ENCODE results near the gene ZDHHC13. TPM values are rescaled to one million over a fixed set of nuclear protein-coding genes. Genes with fewer than 3 reads are reported as not detected.

The ZDHHC13 gene
- total and polyA plus RNA-seq, 10 donors = 8.2 to 20.4 (median 12.3) TPM

DNA sequence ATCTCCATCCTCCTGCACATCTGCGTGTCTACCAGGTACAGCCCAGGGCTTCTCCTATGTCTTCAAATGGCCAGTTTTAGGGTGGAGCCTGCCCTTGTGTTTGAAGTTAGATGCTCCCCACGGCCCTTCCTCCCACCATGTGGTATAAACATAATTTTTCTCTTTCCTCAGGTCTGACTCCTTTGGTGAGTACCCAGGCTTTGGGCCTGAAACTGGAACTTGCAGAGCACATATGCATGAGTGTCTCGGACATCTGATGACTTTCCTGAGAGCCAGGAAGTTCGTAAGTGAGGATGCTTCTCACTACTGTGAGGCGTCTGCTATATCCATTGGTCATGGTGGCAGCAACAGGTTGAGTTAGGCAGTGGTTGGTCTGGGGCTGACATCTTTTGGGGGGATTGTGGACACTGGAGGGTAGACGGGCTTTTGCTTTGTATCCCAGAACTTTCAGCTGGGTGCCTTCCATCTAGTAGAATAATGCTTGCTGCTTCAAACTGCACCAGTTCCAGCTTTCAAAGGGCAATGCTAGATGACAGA is 68.6 kb downstream of the ZDHHC13 start:
- H3K4me3 ChIP-seq = no peak overlapping the region
- WGBS, 5 donors = 68 to 81% (median 73%) methylated on average over 6 of the region's 6 CpGs
- no peaks in the 10 kb centered on the region for H3K9me3 ChIP-seq
- H3K36me3 ChIP-seq = no peaks in the 10 kb centered on the region
- H3K27ac ChIP-seq = no peak overlapping the region
- no peaks in the 10 kb centered on the region for H3K4me1 ChIP-seq
- H3K27me3 ChIP-seq (replicated peaks in 1 of 7) = no peaks in the 10 kb centered on the region
- no peak for DNase-seq
- intact Hi-C loops (cut with DNase I; ENCODE audit: low total_unique reads) = no loop called here
- TF ChIP-seq POLR2A (IDR thresholded peaks at IDR 0.05) (no peak), POLR2AphosphoS5 (IDR thresholded peaks at IDR 0.05) (no peak)
- TF ChIP-seq, protein P1, sequence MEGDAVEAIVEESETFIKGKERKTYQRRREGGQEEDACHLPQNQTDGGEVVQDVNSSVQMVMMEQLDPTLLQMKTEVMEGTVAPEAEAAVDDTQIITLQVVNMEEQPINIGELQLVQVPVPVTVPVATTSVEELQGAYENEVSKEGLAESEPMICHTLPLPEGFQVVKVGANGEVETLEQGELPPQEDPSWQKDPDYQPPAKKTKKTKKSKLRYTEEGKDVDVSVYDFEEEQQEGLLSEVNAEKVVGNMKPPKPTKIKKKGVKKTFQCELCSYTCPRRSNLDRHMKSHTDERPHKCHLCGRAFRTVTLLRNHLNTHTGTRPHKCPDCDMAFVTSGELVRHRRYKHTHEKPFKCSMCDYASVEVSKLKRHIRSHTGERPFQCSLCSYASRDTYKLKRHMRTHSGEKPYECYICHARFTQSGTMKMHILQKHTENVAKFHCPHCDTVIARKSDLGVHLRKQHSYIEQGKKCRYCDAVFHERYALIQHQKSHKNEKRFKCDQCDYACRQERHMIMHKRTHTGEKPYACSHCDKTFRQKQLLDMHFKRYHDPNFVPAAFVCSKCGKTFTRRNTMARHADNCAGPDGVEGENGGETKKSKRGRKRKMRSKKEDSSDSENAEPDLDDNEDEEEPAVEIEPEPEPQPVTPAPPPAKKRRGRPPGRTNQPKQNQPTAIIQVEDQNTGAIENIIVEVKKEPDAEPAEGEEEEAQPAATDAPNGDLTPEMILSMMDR (IDR thresholded peaks at IDR 0.05 in 8 of 11, conservative IDR thresholded peaks at IDR 0.05 in 3 of 11) = no peak

DNA sequence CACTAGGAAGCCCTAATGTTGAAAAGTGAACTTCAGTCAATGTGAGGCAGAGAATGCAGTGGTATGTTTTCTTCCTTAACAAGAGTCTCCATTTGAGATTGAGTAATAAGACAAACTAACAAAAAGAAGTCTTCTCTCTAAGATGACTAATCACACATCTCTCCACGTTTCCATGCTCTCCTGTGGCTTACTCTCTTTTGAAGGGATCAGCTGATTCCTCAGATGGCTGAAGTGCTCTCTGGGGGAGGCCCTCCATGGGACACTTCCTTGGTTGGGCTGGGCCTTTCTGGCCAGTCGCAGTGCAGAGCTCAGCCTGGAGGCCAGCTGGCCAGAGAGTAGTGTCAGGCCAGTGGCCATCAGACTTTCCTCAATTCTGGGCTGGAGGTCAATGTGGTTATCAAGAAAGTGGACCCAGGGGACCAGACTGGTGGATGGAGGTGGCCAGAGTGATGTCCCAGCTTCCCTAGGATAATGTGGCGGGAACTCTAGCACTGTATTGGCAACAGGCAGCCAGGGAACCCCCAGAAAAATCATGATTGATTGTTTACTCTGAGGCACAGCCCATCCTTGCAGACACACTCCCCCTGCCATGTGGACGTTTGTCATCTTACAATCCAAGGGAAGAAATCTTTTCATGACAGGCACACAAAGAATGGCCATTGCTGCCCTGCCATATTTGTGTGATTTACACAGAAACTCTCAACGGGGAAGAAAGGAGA is 70.3 kb downstream of the ZDHHC13 start:
- WGBS, 5 donors = 64 to 81% (median 69%) methylated on average over 5 of the region's 5 CpGs
- H3K4me3 ChIP-seq = no peak overlapping the region
- TF ChIP-seq POLR2AphosphoS5 (IDR thresholded peaks at IDR 0.05) = no peak
- TF ChIP-seq, protein P1 (IDR thresholded peaks at IDR 0.05 in 8 of 11, conservative IDR thresholded peaks at IDR 0.05 in 3 of 11) = no peak
- TF ChIP-seq POLR2A (IDR thresholded peaks at IDR 0.05) = no peak
- intact Hi-C loops (cut with DNase I; ENCODE audit: low total_unique reads) = no loop called here
- H3K27ac ChIP-seq = no peak overlapping the region
- DNase-seq = no peak
- H3K27me3 ChIP-seq (replicated peaks in 1 of 7) = no peaks in the 10 kb centered on the region
- no peaks in the 10 kb centered on the region for H3K9me3 ChIP-seq
- H3K36me3 ChIP-seq = no peaks in the 10 kb centered on the region
- H3K4me1 ChIP-seq = no peaks in the 10 kb centered on the region

DNA sequence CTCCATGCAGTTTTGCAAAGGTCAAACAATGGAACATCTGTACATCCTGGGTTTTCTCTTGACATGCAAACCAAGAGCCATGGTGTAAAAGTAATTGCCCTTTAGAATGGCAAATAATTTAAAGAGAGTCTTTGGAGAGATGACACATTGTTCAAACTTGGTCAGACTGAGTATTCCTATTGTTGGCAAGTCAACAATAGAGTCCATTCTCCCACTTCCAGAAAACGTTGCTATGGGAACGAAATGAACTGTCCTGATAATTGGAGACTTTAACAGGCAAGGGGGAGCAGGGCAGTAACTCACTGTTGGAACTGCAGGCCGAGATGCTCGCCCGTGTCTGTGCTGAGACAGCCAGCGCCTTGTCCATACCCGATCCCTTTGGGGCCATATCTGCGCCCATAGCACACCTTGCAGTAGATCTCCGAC is 70.9 kb downstream of the ZDHHC13 start:
- Histone ChIP-seq H3K4me1 (no peaks in the 10 kb centered on the region), H3K4me3 (no peak overlapping the region), H3K9me3 (no peaks in the 10 kb centered on the region), H3K27me3 (replicated peaks in 1 of 7) (no peaks in the 10 kb centered on the region), H3K27ac (no peak overlapping the region), H3K36me3 (no peaks in the 10 kb centered on the region)
- intact Hi-C loops (cut with DNase I; ENCODE audit: low total_unique reads) = no loop called here
- WGBS, 5 donors = 90 to 97% (median 91%) methylated on average over 9 of the region's 9 CpGs
- no peak for DNase-seq
- TF ChIP-seq POLR2AphosphoS5 (IDR thresholded peaks at IDR 0.05) = no peak

DNA sequence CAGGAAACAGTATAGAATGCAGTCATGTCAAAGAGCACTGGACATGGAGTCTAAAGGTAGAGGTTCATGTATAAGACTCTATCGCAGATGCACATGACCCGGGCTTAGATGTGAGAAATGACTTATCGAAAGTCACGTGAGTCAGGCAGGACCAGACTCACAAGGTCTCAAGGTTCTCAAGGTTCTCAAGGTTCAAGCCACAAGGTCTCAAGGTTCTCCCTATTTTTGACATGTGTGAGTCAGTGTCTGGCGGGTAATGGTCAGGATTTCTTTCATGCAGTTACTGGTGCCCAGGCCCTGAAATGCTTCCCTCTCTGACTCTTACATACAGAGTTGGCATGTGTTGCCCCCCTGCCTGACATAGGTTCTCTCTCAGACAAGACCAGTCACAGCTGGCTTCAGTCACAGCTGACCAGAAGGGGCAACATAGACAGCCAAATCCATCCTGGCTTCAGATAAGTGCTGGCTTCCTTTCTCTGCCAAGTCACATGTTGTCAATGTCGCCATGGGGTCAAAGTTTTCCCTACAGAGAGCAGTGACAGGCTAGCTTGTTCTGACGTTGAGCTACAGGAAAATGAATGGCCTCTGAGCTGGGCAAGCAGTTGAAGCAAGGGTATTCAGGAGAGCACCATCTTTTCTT is 74.7 kb downstream of the ZDHHC13 start:
- no peak overlapping the region for H3K27ac ChIP-seq
- no peaks in the 10 kb centered on the region for H3K36me3 ChIP-seq
- 74 to 88% (median 83%) methylated on average over 7 of the region's 7 CpGs for WGBS, 5 donors
- no peaks in the 10 kb centered on the region for H3K4me1 ChIP-seq
- no peak for DNase-seq
- H3K9me3 ChIP-seq = no peaks in the 10 kb centered on the region
- H3K4me3 ChIP-seq = no peak overlapping the region
- intact Hi-C loops (cut with DNase I; ENCODE audit: low total_unique reads) = no loop called here
- H3K27me3 ChIP-seq (replicated peaks in 1 of 7) = no peaks in the 10 kb centered on the region
- TF ChIP-seq POLR2A (IDR thresholded peaks at IDR 0.05) = no peak

DNA sequence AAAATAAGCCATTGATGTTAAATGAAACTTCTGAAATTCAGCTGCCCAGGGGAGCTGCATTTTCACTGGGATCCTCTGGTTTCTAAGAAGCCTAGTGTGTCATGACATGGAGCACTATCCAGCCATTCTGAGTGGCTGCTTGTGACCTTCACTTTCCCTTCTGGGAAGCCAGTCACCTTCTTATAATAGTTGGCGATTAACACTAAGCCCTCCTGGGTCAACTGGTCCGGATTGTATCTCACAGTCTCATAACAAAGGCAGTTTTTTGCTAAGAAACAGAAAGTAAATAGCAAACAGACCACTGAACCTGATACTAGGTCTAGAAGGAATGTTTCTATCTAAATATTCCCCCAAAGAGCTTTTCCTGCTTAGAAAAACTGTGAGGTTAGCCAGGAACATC is 76.9 kb downstream of the ZDHHC13 start:
- no peak for DNase-seq
- Histone ChIP-seq H3K27me3 (replicated peaks in 1 of 7) (no peaks in the 10 kb centered on the region), H3K4me3 (no peak overlapping the region), H3K27ac (no peak overlapping the region), H3K4me1 (no peaks in the 10 kb centered on the region), H3K36me3 (no peaks in the 10 kb centered on the region), H3K9me3 (no peaks in the 10 kb centered on the region)
- TF ChIP-seq POLR2A (IDR thresholded peaks at IDR 0.05) (no peak), POLR2AphosphoS5 (IDR thresholded peaks at IDR 0.05) (no peak)
- TF ChIP-seq, protein P1 (IDR thresholded peaks at IDR 0.05 in 8 of 11, conservative IDR thresholded peaks at IDR 0.05 in 3 of 11) = no peak
- intact Hi-C loops (cut with DNase I; ENCODE audit: low total_unique reads) = no loop called here
- 67 to 87% (median 78%) methylated on average over 2 of the region's 2 CpGs for WGBS, 5 donors

Data from spleen (tissue), 11 donors.